Activated CD8-positive, alpha-beta memory T cell treated with anti-CD3 and anti-CD28 coated beads for 36 hours (primary cell): ENCODE measurements around the gene C6orf141. TPM values are rescaled to one million over a fixed set of nuclear protein-coding genes. Genes with fewer than 3 reads are reported as not detected.

Experiments
- CTCF ChIA-PET: fragments of 350-600 bp; sonication (Branson Sonifier 250); formaldehyde crosslinking; loops from one replicate; lab custom pipeline; 2021; ENCODE audit warnings: antibody characterized with exemption; lab: Charles Lee
- POLR2A ChIA-PET: fragments of 350-600 bp; sonication (Branson Sonifier 250); formaldehyde crosslinking; loops from one replicate; lab custom pipeline; 2021; ENCODE audit warnings: antibody characterized with exemption; lab: Charles Lee
- total RNA-seq, 2 experiments: library from RNA; stranded (reverse); gene quantifications; one replicate each; pipeline ENCODE4 v1.2.3, GENCODE V29; 2021

The C6orf141 gene
- total RNA-seq, 2 experiments from 2014 or later = not detected

DNA sequence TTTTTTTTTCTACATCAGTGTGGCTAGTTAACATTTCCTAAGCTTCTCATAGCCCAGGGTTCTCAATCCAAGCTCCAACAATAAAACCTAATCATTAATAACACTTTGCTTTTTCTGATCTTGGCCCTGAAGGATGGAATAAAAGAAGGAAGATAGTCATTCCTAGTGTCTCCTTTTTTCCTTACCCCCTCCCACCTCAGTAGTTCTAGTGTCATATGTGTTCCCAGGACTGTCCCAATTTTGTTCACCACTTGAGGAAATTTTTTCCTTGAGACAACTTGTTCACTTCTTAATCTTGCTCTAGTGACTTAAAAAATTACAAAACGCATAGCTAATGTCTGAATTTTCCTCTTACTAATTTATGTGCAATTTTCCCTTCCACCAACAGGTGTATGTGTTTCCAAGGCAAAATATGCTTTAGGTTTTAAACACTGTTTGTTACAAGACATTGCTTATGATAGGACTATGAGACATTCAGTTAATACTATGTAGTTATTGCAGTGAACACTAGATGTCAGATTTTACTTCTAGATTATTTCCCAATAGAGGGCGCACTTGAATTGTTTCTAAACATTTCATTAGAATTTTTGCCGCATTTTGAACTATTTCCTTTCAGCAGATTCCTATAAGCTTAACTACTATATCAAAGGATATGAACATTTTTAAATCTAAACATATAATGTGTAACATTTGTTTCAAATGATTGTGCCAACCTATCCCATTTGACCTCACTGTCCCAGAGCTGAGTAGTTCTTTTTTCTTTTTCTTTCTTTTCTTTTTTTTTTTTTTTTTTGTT is 18.5 kb upstream of the C6orf141 start:
- ChIA-PET CTCF (interaction anchor here (1.0 to 2.1 kb wide), 4 partner anchors 12 to 89 kb away, joined by 3 to 8 read pairs (median 6); no protein-coding TSS in a partner anchor), POLR2A (interaction anchor here (0.6 kb wide), 1 partner anchor 218 kb away, joined by 3 read pairs; no protein-coding TSS in a partner anchor)

DNA sequence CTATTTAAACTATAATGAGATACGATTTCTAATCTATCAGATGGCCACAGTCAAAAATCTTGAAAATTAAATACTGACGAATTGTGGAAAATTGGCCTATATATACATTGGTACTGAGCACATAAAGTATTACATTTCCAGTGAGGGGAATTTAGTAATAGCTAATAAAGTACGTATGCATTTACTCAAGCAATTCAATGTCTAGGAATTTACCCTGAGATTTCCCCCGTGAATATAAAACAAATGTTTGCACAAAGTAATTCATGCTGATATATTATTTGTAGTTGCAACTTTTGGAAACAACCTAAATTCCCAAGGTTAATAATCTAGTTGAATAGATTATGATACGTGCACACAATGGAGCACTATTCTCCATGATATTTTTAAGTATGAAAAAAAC is 14.7 kb upstream of the C6orf141 start:
- CTCF ChIA-PET = no interaction called here
- POLR2A ChIA-PET = no interaction called here

DNA sequence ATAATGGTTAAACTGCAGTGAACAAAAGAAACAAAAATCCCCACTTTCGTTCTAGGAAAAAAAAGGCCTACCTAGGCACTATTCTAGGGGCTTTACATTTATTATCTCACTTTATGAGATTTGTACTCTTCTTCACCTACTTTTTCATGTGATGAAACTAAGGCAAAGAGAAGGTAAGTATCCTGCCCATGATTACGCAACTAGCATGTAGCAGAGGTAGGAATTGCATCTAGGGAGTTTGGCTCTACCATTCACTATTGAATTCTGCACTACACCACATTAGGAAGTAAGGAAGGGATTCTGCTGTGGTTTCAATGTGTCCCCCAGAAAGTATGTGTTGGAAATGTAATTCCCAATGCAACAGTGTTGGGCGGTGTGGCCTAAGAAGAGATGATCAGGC is 11.4 kb upstream of the C6orf141 start:
- ChIA-PET CTCF (no interaction called here), POLR2A (no interaction called here)

DNA sequence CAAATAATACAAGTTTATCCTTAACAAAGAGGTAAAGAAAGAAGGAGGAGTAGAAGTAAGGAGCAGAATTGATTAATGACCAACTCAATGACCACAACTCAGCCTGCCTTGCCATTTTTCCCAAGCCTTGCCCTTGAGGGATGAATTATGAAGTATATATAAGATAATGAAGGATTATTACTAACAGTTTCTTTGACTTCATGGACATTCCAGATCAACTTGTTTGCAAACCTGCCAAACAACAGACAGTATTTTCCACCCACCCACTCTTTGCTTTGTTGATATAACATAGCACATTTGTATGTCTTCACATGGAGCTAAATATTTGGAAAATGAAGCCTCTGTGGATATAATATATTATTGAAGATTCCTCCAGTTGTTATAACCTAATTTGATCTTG is 9.9 kb upstream of the C6orf141 start:
- ChIA-PET POLR2A (no interaction called here), CTCF (no interaction called here)

DNA sequence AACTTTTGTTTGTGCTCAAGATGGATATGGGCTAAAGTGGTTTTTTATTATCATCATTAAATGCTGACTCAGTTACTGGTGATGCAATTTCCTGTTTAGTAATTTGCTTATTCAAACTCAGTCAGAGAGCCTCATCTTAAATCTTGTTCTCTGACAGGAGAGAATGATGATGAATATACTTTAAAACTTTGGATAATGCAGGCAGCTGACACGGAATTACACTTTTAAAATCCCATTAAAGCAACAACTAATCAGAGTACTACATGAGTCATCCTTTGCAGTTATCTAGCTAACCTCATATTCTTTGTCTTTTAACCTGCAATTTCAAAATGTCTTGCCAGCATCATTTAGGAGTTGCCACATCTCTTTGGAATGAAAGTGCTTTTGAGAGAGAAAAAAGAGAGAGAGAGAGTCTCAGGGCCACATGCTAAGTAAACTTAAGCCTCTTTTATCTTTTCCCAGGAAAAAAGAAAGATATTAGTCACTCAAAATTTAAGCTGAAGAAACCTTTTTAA is 9.2 kb upstream of the C6orf141 start:
- ChIA-PET POLR2A (no interaction called here), CTCF (no interaction called here)

DNA sequence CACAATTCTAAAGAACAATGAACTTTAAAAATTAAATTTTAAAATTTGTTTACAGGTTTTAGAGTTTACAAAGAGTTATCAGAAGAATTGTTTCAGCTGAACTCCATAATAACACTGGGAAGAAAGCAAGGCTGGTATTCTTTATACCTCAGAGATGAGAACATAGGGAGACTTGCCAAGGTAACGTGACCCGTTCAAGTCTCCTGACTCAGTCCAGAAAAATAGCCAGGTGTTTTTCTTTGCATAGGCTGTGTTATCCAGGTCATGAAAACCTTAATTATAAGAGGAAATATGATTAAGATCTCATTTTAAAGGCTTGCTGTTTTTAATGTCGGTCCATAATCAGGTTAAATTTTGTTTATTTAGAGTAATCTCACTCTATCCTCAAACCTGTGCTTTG is 8.5 kb upstream of the C6orf141 start:
- ChIA-PET POLR2A (no interaction called here), CTCF (no interaction called here)

DNA sequence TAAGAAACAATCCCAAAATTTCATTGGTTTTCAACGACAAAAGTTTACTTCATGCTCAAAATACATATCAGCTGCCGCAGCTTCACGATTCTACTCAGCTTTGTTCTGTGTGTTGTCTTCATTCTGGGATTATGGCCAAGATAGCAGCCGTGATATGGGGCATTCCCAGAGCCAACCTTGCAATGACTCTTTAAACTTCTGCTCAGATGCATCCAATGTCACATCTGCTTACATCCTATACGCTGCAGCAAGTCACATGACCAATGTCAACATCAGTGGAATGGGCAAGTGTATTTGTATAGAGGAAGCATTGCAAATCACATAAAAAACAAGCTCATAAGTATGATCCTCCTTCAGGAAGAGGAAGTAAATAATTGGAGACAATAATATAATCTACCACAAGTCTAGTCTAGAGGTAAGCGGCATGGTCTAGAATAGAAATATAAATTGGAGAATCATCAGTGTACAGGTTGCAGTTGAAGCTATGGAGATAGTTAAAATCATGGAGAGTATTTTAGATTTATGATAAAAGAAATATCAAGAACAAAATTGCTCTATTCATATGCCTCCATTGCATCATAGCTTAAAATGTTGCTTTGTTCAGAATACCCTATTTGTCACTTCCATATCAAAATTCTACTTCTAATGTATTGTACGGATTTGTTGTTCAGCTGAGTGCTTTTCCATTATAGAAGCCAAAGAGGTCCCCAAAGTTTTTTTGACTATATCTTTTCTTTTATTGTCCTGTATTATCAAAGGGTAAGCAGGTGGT is 7.2 kb upstream of the C6orf141 start:
- ChIA-PET POLR2A (no interaction called here), CTCF (interaction anchor here (1.6 kb wide), 1 partner anchor 11 kb away, joined by 7 read pairs; no protein-coding TSS in a partner anchor)

DNA sequence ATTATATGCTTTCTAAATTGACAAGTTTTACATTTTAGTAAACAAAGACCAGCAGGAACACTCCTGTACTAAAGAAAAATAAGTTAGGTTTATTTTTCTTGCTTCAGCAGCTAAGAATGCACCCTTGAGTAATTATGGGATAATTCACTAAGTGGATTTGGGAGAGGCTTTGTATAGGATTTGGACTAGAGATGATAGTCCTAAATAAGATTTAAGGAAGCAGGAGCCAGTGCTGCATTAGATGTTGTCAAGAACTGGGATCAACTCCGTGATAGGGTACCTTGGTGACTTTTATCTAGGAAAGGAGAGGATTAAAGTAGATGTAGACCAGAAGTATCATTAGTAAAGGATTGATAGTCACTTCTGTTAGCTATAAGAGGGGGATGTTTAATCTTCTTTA is 4.1 kb upstream of the C6orf141 start:
- CTCF ChIA-PET = no interaction called here
- POLR2A ChIA-PET = no interaction called here

DNA sequence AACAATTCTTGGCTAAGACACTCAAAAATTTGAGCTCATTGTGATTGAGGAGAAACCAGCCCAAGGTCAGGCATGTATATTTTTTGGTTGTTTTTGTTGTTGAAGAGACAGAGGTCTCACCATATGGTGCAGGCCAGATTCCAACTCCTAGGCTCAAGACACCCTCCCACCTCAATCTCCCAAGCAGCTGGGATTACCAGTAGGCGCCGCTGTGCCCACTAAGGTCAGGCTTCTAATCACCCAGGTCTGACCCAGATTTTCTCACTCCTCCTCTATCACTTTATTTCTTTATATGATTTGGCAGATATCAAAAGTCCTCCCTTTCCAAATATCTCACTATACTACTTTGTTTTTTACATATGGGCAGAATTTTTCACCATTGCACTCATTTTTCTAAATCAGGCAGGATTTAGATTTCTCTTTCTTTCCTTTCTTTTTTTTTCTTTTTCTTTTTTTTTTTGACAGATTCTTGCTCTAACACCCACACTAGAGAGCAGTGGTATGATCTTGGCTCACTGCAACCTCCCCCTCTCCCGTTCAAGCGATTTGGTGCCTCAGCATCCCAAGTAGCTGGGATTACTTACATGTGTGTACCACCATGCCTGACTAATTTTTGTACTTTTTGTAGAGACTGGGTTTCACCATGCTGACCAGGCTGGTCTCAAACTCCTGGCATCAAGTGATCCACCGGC is 1.7 kb upstream of the C6orf141 start:
- CTCF ChIA-PET = interaction anchor here (2.0 kb wide), 1 partner anchor 17 kb away, joined by 8 read pairs; no protein-coding TSS in a partner anchor
- POLR2A ChIA-PET = no interaction called here

DNA sequence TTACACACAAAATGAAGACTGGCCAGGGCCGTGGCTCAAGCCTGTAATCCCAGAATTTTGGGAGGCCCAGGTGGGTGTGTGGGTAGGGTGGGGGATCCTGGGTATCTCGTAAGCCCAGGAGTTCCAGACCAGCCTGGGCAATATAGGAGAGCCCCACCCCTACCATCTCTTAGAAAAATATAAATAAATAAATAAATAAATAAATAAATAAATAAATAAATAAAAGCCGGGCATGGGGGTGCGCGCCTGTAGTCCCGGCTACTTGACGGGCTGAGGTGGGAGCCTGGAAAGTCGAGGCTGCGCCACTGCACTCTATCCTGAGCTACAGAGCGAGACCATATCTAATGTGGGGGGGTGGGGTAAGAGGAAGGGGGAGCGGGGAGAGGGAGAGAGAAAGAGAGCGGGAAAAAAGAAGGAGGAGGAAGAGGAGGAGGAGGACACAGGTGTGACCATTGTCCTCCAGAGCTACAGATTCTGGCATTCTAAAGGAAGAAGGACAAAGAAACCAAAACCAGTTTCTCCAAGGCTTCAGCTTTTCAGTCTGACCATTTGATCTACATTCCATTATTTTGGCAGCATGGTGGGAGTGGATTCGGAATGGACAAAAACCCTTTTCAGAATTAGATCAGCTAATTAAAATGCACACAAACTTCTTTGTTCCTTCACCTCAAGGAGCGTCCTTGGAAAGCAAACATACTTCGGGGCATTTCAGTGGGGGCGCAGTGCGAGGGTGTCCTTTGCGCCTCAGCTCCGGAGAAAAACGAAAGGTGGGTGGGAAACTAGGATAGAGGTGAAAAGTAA is 577 bp upstream of the C6orf141 start:
- ChIA-PET POLR2A (no interaction called here), CTCF (interaction anchor here (2.0 kb wide), 1 partner anchor 18 kb away, joined by 8 read pairs; no protein-coding TSS in a partner anchor)

DNA sequence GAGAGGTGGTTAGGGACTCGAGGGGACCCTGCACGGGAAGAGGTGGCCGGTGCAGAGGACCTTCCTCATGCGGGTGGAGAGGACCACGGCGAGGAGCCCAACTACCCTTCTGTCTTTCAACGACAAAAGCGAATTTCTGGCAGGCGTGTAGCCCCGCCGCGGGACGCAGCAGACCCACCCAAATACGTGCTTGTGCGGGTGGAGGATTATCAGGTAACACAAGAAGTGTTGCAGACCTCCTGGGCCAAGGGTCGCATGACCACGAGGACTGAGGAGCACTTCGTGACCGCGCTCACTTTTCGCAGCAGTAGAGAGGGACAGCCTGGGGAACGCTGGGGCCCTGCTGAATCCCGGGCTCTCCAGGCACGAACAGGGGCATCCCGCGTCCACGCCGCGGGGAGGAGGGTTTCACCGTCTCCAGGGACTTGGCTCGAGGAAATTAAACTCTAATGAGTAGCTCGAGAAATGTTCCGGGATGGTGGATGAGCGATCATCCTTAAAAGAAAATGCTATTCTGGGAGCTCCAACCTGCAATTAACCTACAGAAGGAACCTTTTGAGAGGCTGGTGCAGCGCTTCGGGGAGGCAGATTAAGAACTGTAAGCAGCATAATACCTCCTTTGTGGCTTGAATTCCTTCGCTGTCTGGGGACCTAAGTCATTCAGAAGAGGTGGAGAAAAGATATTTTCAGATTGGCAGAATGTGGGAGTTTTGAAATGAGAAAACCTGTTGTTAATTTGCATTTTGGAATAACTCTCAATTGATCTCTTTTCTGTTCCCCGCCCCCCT is 804 bp downstream of the C6orf141 start:
- POLR2A ChIA-PET = no interaction called here
- CTCF ChIA-PET = no interaction called here

DNA sequence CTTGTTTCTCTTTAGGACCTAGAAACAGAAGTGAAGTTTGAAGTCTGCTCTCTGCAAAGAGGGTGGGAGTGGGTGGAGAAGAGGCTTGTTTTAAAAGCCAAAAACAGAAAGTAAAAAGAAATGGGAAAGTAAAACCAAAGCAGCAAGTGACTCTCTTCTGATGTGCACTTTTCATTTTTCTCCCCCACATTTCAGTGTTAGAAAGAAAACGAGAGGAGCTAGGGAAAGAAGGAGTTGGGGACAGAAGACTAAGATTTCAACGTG is 1.3 kb downstream of the C6orf141 start:
- ChIA-PET CTCF (no interaction called here), POLR2A (no interaction called here)

DNA sequence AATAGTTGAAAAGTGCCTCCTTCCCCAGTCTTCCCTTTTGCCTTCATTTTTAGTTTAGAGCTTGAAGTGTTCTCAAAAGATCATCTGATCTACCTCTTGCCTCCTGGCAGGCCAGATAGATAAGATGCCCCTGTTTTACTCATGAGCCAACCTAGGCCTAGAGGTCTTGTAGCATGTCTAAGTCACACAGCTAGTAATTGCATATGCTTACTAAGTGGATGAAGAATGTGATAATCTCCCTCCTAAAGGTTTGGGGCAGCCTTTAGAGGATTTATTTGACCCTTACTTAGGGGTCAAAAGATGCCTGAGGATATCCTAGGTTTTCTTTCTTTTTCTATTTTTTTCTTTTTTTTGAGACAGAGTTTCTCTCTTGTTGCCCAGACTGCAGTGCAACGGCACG is 2.1 kb downstream of the C6orf141 start:
- ChIA-PET CTCF (no interaction called here), POLR2A (no interaction called here)

DNA sequence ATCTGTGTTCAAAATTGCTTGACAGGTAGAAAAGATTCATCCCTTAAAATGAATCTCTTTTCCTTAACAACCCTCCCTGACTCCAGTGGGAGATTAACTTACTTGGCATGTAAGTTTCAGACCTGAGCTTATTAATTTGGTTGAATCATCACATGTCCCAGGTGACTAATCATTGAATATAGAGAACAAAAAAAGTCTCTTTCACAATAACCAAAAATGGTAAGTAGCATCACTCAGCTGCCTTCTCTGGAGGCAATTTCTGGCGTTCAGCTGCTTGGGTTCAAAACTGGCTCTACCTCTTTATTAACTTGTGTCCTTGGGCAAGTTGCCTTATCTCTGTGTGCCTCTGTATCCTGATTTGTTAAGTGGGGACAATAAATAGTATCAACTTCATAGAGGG is 2.9 kb downstream of the C6orf141 start:
- ChIA-PET CTCF (interaction anchor here (0.9 kb wide), 1 partner anchor 9 kb away, joined by 4 read pairs; no protein-coding TSS in a partner anchor), POLR2A (no interaction called here)

DNA sequence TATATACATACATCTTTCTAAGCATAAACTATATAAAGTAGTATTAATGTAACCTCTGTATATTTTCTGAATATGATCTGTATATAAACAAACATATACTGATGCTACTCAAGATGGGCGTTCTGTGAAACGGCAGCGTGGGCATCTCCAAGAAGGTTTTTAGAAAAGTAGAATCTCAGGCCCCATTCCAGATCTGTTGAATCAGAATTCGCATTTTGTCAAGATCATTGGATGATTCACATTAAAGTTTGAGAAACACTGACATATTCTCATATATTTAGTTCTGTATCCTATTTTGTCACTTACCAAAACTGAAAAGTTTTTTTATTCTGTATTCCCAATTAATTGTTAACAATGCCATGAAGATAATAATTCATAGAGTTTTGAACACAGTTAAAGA is 5.5 kb downstream of the C6orf141 start:
- ChIA-PET POLR2A (no interaction called here), CTCF (no interaction called here)

DNA sequence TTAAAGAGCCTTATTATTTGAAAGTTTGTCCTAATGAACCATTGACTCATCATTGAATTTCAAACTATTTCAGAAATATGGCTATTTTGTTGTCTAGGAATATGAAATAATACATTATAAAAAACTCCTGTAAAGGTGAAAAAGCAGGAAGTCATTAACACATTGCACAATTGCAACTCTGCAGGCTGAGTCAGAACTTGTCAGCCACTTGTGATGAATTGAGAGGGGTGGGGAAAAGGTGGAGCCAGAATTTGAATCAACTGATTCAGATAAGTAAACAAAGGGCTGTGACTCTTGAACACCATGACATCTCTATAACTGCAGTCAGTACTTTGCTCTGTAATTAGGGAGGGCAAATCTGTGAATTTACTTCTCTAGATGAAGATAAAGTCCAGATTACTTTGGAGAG is 6.0 kb downstream of the C6orf141 start:
- POLR2A ChIA-PET = no interaction called here

DNA sequence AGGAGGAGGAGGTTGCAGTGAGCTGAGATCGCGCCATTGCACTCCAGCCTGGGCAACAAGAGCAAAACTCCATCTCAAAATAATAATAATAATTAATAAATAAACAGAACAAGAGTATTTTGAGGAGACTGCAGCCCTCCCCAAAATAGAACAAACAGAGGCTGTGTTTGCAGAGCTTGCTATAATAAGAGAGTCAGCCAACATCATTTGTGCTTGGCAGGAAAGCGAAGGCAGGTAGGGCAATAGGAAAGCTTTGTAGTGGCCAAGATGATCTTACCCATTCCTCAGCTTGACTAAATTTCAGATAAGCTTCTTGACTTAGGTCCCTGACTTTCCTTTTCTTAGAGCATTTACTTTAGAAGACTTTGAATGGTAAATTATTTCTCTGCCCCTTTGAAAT is 6.7 kb downstream of the C6orf141 start:
- ChIA-PET CTCF (no interaction called here), POLR2A (no interaction called here)

More for the DNA sequence above, 6.0 kb downstream of the C6orf141 start:
- CTCF ChIA-PET = no interaction called here

DNA sequence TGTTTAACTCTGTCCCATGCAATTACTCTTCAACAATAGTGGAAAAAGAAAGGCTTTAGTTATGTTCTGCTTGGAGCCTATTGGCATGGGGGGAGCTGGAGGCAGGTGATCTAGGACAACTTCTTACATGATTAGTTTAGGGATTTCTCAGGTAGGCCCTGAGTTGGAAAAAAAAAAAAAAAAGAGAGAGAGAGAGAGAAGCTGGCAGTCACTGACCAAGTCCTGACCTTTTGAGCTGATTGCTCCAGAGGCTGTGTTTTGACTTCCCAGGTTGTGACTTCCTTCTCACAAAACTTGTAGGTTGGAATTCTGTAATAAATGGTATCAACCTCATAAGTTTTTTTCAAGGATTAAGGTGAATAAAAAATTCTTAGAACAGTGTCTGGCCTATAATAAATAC is 7.8 kb downstream of the C6orf141 start:
- POLR2A ChIA-PET = no interaction called here
- CTCF ChIA-PET = no interaction called here
